GM08714 (cell line): Measurements from ENCODE around the gene LIPT2.

ENCODE experiments used
- H3K4me3 ChIP-seq: fragments of 200-500 bp; sonication (Bioruptor generic); 2 replicates; pipeline ENCODE4 v1.5.1; 2014; ENCODE audit warnings: mild to moderate bottlenecking, low read length, inconsistent platforms
- ZNF274 ChIP-seq: IDR thresholded peaks from 2 replicates; pipeline ENCODE4 v1.6.1; 2012; ENCODE audit warnings: mild to moderate bottlenecking, low read depth, low read length

LIPT2 gene

GRCh38 chr11:74444173-74444826 lies 49.2 kb downstream of the LIPT2 start:
- H3K4me3 ChIP-seq = no peak overlapping the region
- TF ChIP-seq ZNF274 = no peak

GRCh38 chr11:74443071-74443864 lies 50.3 kb downstream of the LIPT2 start:
- no peak overlapping the region for H3K4me3 ChIP-seq

GRCh38 chr11:74442636-74443035 lies 50.9 kb downstream of the LIPT2 start:
- H3K4me3 ChIP-seq = no peak overlapping the region
- no peak for TF ChIP-seq ZNF274

More at GRCh38 chr11:74443071-74443864, 50.3 kb downstream of the LIPT2 start:
- no peak for TF ChIP-seq ZNF274
